ENCODE data around the gene MMP15.

GRCh38 chr16:58013201-58013956 lies 12.2 kb upstream of the MMP15 start:
- TF ChIP-seq CTCF (IDR thresholded peaks at IDR 0.05) (no peak), POLR2A (IDR thresholded peaks at IDR 0.05) (no peak)

Data from uterus (tissue), 2 donors.